ENCODE results near the gene RNU7-1. TPM values are rescaled to one million over a fixed set of nuclear protein-coding genes. Genes with fewer than 3 reads are reported as not detected.
"Not testable (repeated sequence)": the region's sequence is repeated elsewhere in the genome, so short reads cannot be mapped to it uniquely, and the experiment has no call there.

Gene RNU7-1
- polyA plus RNA-seq (ENCODE audit: insufficient read length in 4 of 4) = 1 to 10 TPM in 1 of 4 donors, not detected in 3; 3.6 TPM

DNA sequence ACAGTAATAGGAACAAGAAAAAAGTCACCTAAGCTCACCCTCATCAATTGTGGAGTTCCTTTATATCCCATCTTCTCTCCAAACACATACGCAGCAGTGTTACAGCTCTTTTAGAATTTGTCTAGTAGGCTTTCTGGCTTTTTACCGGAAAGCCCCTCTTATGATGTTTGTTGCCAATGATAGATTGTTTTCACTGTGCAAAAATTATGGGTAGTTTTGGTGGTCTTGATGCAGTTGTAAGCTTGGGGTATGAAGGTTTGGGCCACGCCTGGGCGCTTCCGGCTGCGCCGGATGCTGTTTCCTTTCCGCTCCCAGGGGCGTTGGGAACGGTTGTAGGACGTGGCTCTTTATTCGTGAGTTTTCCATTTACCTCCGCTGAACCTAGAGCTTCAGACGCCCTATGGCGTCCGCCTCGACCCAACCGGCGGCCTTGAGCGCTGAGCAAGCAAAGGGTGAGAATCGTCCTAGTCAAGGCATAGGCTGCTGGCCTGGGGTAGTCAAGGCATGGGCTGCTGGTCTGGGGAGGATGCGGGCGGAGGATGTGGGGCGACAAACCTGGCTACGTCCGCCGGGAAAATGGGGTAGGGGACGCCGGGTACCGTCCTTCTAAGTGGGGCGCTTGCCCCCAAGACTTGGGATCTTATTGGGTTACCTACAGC lies at the start of gene RNU7-1, which contains the start of gene C12orf57:
Gene RNU7-1 (plus strand): TSS at position 95 of the 659 bp plus-strand sequence.
Gene C12orf57 (plus strand): TSS at position 301 of the 659 bp plus-strand sequence. CDS start 100 bp downstream, at position 401.
- DNase-seq (ENCODE audit: low read depth in 4 of 4, low spot score in 2 of 4) = peak; percentile 74 to 98 (median 80)

- DNase-seq (ENCODE audit: low read depth in 4 of 4, low spot score in 2 of 4) = no peak
These were observed 49.3 kb upstream of the RNU7-1 start for GRCh38 chr12:6894321-6894720.

GRCh38 chr12:6896846-6897435 lies 46.7 kb upstream of the RNU7-1 start:
- no peak for DNase-seq (ENCODE audit: low read depth in 4 of 4, low spot score in 2 of 4)

DNA sequence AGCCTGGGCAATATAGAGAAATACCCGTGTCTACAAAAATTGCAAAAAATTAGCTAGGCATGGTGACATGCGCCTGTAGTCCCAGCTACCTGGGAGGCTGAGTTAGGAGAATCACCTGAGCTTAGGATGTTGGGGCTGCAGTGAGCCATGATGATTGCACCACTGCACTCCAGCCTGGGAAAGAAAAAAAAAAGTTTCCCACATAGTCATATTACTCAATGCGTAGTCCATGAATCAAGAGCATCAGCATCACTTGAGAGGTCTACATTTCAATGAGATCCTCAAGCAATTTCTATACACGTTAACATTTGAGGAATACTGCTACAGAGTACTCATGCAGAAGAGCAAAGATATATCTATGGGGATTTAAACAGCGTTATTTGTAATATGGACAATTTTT lies 44.2 kb upstream of the RNU7-1 start:
- DNase-seq (ENCODE audit: low read depth in 4 of 4, low spot score in 2 of 4) = no peak

DNA sequence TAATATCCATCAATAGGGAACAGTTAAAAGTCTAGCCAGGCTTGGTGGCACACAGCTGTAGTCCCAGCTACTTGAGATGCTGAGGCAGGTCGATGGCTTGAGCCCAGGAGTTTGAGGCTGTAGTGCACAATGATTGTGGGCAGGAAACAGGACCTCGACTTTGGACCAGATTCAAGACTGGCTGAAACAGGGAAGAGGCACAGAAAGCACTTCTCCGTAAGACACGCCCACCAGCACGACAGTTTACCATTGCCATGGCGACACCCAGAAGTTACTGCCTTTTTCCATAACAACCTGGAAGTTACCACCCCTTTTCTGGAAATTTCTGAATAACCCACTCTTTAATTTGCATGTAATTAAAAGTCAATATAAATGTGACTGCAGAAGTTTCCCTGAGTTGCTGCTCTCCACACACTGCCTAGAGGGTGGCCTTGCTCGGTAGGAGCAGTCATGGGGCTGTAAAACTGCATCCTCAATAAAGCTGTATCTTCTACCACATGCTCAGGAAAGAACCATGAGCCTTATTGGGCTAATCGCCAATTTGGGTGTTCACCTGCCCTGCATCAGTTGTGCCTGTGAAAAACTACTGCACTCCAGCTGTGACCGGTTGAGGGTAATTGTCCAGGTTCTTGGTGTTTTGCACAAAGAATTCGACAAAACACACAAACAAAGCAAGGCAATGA lies 43.6 kb upstream of the RNU7-1 start:
- no peak for DNase-seq (ENCODE audit: low read depth in 4 of 4, low spot score in 2 of 4)

DNA sequence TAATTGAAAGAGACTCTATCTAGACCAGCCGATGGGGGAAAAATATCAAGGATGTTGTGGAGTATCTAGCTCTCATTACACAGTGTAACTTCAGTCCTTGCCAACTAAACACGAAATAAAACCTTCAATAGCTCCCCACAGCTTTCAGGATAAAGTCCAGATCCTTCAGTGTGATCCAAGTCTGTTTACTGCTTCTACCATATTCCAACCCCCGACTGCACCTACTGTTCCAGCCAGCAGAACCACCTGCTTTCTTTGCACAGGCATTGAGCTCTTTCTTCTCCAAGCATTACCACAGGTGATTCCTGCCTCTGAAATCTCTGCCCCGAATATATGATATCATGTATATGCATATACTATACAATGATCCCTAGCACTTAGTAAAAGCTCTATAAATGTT lies 41.2 kb upstream of the RNU7-1 start:
- DNase-seq (ENCODE audit: low read depth in 4 of 4, low spot score in 2 of 4) = no peak

- no peak for DNase-seq (ENCODE audit: low read depth in 4 of 4, low spot score in 2 of 4)
These were observed 39.9 kb upstream of the RNU7-1 start for GRCh38 chr12:6903722-6904121.

DNA sequence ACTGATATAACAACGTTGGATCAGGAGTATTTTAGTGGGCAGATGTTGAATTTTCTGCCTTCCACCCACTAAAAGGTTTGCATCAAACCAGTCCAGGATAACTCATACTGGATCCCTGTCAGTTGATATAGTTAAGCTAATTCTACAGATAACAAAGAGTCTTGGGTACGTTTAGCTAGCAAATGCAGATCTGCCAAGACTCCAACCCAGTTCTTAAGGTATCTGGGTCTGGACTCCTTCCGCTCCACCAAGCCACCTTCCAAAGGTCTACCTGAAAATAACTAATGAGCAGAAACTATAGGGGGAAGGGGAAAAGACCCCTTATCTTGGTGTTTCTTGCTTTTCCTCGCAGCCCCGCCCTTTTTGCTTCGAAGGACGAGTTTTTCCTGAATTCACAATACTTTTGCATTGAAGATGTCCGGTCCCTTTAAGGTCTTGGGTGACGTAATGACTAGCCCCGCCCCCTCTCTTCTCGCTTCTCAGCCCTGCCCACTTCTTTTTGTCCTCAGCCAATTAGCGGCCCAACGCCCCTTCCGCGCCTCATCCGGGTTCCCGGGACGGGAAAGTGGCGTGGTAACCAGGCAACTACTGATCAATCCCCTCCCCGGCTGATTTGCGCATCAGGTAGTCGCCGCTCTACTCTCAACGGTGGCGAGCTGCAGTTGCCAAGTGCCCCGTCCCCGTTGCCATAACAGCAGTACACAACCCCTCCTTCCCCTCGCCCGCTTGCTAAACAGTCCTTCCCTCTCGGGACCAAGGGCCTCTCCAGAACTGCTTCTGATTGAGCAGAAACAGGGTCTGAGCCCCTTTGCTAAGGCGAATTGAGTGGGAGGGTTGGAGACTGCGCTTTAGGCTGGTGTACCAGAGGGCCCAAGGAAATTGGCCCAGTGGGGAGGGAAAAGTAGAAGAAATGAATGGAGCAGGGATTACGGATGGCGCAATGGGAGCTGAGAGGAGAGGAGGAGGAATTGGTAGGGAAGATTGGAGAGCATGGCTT lies 39.0 kb upstream of the RNU7-1 start, which contains the start of gene LRRC23:
Gene LRRC23 (plus strand): TSS at position 543 of the 997 bp plus-strand sequence. CDS start 812 bp downstream, outside the sequence.
- DNase-seq (ENCODE audit: low read depth in 4 of 4, low spot score in 2 of 4) = peak; percentile 21 to 96 (median 92)

DNA sequence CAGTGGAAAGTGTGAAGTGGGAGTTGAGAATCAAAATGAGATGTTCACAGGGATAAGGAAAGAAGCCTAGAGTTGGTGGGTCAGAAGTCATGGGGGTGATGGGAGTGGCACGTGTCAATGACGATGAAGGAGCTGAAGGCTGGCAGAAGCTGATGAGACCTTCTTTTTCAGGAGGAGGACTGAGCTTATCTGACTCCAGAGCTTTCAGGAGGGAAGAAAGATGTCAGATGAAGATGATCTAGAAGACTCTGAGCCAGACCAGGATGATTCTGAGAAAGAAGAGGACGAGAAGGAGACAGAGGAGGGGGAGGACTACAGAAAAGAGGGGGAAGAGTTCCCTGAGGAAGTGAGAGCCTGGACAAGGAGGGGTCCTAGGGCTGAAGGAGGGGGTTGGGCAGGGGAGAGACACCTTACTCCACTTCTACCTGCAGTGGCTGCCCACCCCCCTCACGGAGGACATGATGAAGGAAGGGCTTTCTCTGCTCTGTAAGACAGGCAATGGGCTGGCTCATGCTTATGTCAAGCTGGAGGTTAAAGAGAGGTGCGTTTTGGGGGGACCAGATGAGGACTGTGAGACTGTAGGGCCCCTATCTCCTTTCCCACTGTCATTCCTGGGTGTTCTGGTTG lies 38.1 kb upstream of the RNU7-1 start:
- DNase-seq (ENCODE audit: low read depth in 4 of 4, low spot score in 2 of 4) = no peak

DNA sequence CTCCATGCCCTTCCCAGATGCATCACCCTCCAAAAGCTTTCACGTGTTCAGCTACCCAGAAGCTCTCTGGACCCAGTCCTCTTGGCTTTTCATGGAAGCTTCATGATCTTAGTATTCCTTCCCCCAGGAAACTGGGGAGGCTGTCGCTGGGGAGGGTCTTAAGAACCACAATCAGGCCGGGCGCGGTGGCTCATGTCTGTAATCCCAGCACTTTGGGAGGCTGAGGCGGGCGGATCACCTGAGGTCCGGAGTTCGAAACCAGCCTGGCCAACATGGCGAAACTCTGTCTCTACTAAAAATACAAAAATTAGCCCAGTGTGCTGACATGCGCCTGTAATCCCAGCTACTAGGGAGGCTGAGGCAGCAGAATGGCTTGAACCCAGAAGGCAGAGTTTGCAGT lies 35.5 kb upstream of the RNU7-1 start:
- not testable (repeated sequence) for DNase-seq (ENCODE audit: low read depth in 4 of 4, low spot score in 2 of 4)

GRCh38 chr12:6909421-6910145 lies 34.0 kb upstream of the RNU7-1 start:
- DNase-seq (ENCODE audit: low read depth in 4 of 4, low spot score in 2 of 4) = no peak

DNA sequence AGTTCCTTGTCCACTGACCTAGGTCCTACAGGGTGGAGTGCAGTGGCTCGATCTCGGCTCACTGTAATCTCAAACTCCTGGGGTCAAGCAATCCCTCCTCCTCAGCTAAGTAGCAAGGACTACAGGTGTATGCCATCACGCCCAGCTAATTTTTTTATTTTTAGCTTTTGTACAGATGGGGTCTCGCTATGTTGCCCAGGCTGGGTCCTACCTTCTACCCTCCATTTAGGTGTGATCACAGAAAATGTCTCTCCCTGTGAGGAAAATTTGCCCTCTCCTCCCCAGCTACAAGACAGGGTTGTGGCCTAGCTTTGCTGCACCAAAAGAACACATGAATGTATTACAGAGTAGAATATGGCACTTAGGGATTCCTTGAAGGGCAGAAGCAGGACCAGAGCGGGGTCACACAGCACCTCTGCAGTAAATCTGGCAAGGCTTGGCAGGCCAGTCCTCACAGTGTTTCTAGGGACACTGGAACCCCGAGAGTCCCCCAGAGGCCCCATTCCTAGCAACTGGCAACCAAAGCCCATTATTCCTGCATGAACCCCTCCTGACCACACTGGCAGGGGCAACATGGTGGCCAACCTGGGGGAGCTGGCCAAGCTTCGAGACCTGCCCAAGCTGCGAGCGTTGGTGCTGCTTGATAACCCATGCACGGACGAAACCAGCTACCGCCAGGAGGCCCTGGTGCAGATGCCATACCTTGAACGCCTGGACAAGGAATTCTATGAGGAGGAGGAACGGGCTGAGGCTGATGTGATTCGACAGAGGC lies 31.3 kb upstream of the RNU7-1 start:
- no peak for DNase-seq (ENCODE audit: low read depth in 4 of 4, low spot score in 2 of 4)

- DNase-seq (ENCODE audit: low read depth in 4 of 4, low spot score in 2 of 4) = no peak
These were observed 29.2 kb upstream of the RNU7-1 start, which contains the start of gene ENO2 for GRCh38 chr12:6914246-6914946. ENO2 (plus strand) TSS chr12:6914580; CDS start chr12:6915833, 1,253 bp downstream.

DNA sequence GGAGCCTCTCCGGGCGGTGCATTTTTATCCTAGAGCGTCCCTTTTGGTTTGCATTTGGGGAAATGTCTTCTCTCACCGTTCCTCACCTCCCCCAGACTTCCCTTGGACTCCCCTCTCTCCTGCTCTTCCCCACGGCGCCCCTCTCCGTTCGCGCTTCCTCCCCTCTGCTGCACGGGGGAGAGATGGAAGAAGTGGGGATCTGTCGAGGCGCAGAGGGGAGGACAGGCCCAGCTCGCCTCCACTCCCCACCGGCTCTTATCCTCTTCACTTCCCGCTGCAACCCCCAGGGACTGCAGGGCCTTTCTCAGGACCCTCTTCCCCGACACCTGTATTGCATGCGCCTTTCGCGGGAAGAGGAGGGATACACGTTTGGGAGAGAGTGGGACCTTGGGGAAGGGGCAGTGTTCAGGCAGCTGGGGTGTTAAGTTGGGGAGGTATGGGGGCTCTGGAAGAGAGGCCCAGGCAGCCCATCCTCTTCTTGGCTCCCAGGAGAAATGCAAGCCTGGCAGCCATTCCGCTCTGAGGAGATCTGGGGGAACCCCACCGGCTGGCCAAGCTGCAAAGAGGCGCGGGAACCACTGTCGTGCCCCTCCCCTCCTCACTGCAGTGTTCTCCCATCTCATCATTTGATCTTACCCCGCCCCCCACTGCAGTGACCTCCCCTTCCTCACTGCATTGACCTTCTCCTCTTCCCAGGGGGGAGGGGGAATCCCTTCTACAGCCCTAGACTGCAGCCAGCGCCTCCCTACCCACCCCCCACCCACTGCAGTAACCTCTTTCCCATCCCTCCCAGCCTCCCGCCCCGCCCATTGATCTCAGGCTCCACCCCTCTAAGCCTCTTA lies 28.4 kb upstream of the RNU7-1 start:
- no peak for DNase-seq (ENCODE audit: low read depth in 4 of 4, low spot score in 2 of 4)

DNA sequence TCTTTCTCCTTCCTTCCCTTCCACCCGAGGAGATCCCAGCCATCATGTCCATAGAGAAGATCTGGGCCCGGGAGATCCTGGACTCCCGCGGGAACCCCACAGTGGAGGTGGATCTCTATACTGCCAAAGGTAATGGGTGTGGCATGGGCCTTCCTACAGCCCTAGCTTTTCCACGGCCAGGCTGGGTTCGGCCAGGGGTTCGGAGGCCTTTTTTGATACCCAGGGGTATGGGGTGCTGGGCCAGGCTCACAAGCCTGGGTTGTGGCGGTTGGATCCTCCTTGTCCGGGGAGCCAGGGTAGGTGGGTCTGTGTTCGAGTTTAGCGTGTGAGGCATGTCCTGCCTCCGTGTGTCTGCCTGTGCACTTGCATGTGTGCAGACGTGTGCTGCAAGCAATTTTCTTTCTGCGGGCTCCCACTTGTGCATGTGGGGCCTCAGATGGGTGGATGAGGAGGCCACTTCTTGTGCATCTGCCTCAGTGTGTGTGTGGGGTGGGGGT lies 27.8 kb upstream of the RNU7-1 start:
- no peak for DNase-seq (ENCODE audit: low read depth in 4 of 4, low spot score in 2 of 4)

GRCh38 chr12:6916426-6917200 lies 27.0 kb upstream of the RNU7-1 start:
- DNase-seq (ENCODE audit: low read depth in 4 of 4, low spot score in 2 of 4) = no peak

All from left renal cortex interstitium (tissue), 4 donors.